ENCODE results near the gene ARHGAP4.

The ARHGAP4 gene

GRCh38 chrX:153911798-153912197, 14.3 kb downstream of the ARHGAP4 start:
- TF ChIP-seq CTCF (IDR thresholded peaks at IDR 0.05; ENCODE audit: low read length, missing control alignments), result no peak
- no peak for DNase-seq (ENCODE audit: low read depth)
- no peak overlapping the region for H3K4me3 ChIP-seq (replicated peaks; ENCODE audit: low read depth, low read length)

GRCh38 chrX:153910446-153910845, 15.6 kb downstream of the ARHGAP4 start:
- H3K4me3 ChIP-seq (replicated peaks; ENCODE audit: low read depth, low read length), result no peak overlapping the region
- TF ChIP-seq CTCF (IDR thresholded peaks at IDR 0.05; ENCODE audit: low read length, missing control alignments), result no peak
- no peak for DNase-seq (ENCODE audit: low read depth)

- no peak for TF ChIP-seq CTCF (IDR thresholded peaks at IDR 0.05; ENCODE audit: low read length, missing control alignments)
- no peak overlapping the region for H3K4me3 ChIP-seq (replicated peaks; ENCODE audit: low read depth, low read length)
- DNase-seq (ENCODE audit: low read depth), result no peak
Measured at GRCh38 chrX:153909980-153910360, 16.1 kb downstream of the ARHGAP4 start.

- H3K4me3 ChIP-seq (replicated peaks; ENCODE audit: low read depth, low read length), result no peak overlapping the region
- no peak for DNase-seq (ENCODE audit: low read depth)
- TF ChIP-seq CTCF (IDR thresholded peaks at IDR 0.05; ENCODE audit: low read length, missing control alignments), result no peak
Measured at GRCh38 chrX:153909024-153909979, 16.8 kb downstream of the ARHGAP4 start.

GRCh38 chrX:153908219-153908860, 17.7 kb downstream of the ARHGAP4 start:
- no peak for DNase-seq (ENCODE audit: low read depth)
- TF ChIP-seq CTCF (IDR thresholded peaks at IDR 0.05; ENCODE audit: low read length, missing control alignments), result no peak
- H3K4me3 ChIP-seq (replicated peaks; ENCODE audit: low read depth, low read length), result no peak overlapping the region

- DNase-seq (ENCODE audit: low read depth), result no peak
- H3K4me3 ChIP-seq (replicated peaks; ENCODE audit: low read depth, low read length), result no peak overlapping the region
- no peak for TF ChIP-seq CTCF (IDR thresholded peaks at IDR 0.05; ENCODE audit: low read length, missing control alignments)
Measured at GRCh38 chrX:153907456-153907855, 18.6 kb downstream of the ARHGAP4 start.
